NCI-H1694 (cell line): ENCODE data around the gene VARS2.

Source experiments
- DNase-seq: peaks from one replicate; lab custom pipeline; 2025; lab: John Stamatoyannopoulos, UW

VARS2 gene

DNA sequence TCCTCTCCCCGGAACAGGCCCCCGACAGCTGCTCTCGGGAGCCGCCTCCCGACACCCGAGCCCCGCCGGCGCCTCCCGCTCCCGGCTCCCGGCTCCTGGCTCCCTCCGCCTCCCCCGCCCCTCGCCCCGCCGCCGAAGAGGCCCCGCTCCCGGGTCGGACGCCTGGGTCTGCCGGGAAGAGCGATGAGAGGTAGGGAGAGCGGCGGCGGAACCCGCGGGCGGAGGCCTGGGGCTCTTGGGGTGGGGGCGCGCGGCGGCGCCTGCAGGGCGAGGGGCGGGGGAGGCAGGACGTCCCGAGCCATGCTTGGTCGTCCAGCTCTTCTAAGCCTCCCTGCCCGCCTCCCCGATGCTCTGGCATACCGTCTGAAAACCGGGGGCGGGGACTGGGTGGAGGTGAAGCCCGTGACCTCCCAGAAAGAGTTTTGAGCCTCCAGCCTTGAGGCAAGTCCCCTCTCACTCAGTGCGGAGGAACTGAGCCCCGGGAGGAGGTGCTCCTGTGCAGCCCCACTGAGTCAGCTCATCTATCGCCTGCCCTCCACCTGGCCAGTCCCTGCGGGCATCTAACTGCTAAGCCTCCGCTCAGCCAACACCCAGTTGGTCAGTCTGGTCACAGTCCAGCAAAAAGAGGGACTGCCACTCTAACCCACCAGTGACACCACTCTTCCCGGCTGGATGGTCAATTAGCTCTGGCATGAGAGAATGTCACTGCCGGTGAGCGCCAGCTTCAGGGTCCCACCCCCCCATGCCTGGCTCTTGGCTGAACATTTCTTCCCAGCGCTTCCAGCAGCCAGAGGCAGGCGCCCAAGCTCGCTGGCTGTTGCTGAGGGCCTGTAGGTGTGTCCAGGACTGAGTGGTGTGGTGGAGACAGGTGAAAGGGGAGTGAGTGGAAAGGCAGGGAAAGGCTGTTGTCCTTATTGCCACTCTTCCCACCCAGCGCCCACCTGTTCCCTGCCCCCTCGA, 29.2 kb upstream of the VARS2 start:
- no peak for DNase-seq

DNA sequence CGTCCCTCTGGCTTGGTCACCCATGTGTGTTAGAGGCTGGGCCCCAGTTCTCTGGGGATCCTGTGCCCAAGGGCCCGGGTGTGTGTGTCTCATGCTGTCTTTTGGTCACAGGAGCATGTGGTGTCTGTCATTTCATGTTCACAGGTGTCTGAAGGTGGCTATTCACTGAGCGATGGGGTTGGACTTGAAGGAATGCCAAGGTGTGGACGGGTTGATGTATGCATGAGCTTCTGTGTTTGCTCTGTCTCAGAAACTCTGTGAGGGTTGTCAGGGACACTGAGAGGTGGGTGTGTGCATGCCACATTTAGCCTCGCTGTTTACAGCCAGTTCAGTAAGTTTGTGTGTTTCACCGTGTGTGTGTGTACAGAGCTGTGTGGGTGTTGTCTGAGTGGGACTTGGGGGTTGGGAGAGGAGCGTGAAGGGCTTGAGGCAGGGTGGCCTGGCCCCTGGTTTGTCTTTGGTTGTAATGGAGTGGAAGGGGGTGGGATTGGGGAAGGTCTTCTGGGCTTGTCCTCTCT, 28.5 kb upstream of the VARS2 start:
- DNase-seq = no peak

DNA sequence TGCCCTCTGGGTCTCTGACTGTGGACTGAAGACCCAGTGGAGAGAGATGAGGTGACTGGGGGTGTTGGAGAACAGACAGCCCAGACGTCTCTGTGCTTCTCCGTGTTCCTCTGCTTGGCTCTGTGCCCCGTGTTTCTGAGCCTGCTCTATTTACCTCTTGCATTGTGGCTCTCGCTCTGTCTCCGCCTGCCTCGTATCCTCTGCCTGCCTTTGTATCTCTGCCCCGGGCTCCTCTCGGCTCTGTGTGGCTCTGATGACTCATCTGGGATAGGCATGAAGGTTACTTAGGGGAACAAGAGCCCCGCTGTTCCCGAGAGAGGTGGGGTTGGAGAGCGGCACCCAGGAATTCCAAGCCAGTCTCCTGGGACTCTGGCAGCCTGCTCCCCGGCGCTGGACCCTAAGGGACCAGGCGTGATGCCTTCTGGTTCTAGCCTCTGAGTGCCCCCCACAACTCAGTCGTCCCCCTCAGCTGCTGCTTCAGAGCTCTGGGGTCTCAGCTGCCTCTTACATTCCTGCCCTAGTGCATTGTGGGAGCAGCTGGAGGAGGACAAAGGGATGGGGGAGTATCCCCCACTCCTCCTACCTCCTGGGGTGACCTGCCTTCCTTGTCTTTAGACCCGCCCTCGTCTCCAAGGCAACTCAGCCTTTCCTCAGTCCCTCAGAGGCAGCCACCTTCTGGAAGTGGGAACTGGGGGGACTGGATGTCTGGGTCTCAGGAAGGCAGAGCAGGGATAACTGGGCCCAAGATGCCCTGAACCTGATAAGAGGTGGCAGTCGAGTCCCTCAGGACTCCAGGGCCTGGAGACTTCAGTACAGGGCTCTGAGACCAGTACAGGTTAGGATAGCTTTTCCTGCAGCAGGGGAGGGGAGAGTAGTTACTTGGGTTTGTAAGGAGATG, 27.8 kb upstream of the VARS2 start:
- DNase-seq = no peak

DNA sequence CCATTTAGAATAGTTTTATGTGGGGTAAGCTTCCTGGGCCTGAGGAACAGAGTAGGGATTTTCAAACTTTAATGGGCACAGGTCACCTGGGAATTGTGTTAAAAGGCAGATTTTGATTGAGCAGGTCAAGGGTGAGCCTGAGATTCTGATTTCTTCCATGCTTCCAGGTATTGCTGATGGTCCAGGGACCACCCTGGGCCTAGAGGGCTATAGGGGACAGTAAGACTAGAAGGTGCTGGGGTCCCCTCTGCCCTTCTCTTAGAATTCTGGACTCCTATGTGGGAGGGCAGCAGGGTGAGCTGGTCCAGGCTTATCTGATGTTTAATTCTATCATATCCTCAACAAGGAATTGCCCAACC, 27.2 kb upstream of the VARS2 start:
- no peak for DNase-seq

DNA sequence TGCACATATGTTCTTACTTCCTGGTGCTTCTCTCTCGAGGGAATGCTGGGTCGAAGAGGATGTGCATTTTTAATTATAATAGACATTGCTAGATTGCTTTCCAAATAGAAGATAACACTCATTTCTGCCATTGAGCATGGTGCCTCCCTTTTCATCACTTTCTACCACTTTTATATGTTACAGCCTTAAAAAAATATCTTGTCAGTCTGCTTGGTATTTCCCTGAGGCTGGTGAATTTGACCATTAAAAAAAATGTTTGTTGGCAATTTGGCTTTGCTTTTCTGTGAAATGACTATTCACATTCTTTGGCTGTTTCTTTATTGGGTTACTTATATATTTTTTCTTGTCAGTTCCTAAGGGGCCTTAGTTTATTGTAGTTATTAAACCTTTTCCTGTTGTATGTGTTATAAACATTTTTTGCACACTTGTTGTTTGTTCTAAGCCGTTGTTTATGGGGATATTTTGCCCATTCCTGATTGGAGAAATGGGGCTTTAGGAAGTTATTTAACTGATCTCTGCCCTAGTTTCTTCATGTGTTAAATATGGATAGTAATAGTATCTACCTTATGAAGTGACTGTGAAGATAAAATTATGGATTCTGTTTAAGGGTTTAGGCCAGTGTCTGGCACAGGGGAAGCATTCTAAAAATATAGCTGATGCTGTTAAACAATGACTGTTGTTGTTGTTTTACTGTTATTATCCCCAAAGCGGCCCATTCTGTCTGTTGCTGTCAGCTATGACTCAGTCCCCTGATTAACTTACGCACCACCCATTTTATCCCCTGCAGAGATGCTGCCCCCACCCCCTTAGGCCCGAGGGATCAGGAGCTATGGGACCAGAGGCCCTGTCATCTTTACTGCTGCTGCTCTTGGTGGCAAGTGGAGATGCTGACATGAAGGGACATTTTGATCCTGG, 25.9 kb upstream of the VARS2 start:
- DNase-seq = no peak

DNA sequence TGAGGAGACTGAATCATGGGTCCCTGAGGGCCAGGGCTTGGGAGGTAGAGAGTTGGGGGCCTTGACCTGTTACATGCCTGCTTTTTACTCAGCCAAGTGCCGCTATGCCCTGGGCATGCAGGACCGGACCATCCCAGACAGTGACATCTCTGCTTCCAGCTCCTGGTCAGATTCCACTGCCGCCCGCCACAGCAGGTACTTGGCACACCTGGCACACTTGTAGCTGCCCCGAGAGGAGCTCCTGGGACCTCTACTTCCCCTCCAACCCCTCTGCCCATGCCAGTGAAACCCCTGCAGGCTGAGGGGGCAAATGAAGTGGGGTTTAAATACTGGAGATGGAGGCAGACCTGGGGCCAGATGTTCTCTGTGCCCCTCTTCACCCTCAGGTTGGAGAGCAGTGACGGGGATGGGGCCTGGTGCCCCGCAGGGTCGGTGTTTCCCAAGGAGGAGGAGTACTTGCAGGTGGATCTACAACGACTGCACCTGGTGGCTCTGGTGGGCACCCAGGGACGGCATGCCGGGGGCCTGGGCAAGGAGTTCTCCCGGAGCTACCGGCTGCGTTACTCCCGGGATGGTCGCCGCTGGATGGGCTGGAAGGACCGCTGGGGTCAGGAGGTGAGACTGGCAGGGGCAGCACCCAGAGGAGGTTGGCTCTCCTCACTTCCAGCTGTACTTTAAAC, 25.1 kb upstream of the VARS2 start:
- DNase-seq = no peak

DNA sequence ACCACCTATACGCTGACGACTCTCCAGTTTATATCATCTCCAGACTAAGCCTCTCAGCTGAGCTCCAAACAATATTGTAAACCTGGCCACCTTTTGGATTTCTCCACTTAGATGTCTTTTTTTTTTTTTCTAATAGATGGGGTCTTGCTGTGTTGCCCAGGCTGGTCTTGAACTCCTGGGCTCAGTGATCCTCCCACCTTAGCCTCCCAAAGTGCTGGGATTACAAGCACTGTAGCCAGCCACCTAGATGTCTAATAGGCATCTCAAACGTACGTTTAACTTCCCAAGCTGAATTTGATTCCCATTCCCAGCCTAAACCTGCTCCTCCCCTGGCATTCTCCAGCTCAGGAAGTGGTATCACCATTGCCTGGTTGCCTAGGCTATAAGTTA, 24.5 kb upstream of the VARS2 start:
- no peak for DNase-seq

DNA sequence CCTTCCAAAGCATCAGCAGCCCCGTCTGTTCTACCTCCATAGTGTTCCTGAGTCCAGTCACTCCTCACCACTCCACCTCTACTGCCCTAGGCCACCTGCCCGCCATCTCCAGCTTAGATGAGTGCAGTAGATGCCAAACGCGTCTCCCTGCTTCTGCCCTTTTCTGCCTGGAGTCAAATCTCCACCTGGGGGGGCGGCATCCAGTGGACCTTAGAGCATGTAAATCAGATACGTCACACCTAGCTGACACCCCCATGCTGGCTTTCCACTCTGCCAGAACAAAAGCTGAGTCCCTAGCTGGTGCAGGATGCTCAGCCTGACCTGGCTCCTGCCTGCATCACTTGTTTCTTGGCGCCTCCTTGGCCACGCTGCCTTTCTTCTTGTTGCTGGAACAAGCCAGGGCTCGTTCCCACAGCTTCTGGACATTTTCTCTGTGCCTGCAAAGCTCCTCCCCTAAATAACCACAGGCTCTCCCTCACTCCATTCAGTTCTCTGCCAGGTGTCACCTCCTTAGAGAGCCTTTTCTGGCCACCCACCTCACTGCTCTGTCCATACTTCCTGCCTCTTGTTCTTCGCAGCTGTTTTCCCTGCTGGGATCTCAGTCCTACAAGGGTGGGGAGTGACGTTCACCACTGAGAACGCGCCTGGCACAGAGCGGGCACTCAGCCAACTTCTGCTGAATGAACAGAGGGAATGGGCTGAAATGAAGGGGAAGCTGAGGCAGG, 24.0 kb upstream of the VARS2 start:
- no peak for DNase-seq

DNA sequence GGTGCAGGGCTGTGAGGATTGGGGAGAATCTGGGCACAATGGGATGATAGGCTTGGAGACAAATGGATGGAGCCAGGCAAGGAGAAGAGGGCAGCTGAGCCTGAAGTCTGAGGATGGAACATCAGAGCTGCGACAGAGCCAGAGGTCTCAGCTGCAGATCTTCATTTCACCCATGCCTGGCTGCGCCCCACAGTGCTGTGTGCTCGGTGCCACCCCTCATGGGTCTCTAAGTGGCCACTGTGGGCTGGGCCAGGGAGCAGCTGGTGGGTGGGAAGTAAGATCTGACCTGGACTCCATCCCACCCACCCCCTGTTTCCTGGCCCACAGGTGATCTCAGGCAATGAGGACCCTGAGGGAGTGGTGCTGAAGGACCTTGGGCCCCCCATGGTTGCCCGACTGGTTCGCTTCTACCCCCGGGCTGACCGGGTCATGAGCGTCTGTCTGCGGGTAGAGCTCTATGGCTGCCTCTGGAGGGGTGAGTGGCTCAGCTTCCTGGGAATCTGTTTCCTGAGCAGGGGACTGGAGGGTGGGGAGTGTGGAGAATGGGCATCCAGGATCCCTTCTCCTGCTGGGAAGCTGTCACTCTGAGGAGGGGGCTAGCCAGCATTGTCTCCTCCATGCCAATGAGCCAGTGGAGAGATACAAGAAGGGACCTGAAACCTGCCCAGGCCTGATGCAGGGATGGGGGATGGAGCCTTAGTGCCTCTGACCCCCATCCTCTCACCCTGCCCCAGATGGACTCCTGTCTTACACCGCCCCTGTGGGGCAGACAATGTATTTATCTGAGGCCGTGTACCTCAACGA, 23.2 kb upstream of the VARS2 start:
- DNase-seq = no peak

DNA sequence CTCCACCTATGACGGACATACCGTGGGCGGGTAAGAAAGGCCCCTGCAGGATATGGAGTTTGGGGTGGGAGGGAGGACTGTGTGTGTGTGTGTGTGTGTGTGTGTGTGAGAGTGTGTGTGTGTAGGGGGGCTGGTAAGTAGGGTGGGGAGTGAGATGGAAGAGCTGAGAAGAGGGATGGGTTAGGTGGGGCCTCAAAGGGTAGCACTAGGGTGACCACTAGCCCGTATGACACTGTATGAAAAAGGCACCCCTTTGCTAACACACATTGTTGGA, 22.7 kb upstream of the VARS2 start:
- DNase-seq = no peak

DNA sequence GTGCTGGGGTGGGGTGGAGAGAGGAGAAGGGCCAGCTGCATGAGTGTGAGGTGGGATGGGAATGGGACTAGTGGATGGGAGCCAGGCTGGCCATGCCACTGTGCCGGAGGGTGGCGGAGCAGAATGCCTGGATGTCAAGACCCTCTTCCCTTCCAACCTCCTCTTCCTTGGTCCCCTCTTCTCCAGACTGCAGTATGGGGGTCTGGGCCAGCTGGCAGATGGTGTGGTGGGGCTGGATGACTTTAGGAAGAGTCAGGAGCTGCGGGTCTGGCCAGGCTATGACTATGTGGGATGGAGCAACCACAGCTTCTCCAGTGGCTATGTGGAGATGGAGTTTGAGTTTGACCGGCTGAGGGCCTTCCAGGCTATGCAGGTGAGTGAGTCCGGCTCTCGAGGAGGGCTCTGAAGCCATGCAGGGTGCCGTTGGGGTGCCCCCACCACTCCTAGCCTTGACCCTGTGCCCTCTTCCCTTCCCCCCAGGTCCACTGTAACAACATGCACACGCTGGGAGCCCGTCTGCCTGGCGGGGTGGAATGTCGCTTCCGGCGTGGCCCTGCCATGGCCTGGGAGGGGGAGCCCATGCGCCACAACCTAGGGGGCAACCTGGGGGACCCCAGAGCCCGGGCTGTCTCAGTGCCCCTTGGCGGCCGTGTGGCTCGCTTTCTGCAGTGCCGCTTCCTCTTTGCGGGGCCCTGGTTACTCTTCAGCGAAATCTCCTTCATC, 22.1 kb upstream of the VARS2 start:
- no peak for DNase-seq

DNA sequence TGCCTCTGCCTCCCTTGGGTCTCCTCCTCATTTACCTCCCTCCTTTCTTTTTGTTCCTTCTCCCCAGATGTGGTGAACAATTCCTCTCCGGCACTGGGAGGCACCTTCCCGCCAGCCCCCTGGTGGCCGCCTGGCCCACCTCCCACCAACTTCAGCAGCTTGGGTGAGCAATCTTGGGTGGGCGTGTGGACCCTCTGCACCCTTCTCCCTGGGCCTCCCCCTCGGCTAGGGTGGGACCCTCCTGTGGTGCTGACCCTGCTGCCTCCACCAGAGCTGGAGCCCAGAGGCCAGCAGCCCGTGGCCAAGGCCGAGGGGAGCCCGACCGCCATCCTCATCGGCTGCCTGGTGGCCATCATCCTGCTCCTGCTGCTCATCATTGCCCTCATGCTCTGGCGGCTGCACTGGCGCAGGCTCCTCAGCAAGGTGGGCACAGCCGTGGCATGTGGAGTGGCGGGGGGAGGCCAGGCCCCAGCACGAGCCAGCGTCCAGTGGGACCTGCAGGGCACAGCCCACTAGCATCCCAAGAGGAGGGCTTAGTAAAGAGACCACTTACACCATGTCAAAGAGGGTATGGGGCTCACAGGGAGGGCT, 20.9 kb upstream of the VARS2 start:
- no peak for DNase-seq

DNA sequence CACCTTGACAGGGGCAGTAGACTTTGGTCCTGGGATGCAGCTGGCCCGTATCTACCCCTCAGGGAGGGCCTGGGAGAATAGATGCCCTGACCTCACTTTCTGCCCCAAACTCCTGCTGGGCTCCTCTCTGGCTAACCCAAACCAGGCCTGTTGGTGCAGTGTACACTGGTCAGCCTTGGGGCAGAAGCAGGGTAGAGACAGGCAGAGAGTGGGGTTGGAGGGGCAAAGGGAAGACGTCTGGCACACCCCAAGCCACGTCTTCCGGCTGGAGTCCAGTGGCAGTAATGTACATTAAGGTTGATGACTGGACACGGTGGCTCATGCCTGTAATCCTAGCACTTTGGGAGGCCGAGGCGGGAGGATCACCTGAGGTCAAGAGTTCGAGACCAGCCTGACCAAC, 20.4 kb upstream of the VARS2 start:
- DNase-seq = no peak

DNA sequence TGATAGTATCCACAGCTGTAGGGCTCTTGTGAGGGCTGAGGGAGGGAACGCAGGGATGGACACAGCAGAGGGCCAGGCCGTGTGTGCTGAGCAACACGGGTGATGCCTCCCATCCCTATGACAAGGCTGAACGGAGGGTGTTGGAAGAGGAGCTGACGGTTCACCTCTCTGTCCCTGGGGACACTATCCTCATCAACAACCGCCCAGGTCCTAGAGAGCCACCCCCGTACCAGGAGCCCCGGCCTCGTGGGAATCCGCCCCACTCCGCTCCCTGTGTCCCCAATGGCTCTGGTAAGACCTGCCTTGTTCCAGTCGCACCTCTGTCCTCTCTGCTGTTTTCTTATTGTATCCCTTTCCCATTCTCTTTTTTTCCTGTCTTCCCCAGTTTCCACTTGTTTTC, 19.7 kb upstream of the VARS2 start:
- no peak for DNase-seq

DNA sequence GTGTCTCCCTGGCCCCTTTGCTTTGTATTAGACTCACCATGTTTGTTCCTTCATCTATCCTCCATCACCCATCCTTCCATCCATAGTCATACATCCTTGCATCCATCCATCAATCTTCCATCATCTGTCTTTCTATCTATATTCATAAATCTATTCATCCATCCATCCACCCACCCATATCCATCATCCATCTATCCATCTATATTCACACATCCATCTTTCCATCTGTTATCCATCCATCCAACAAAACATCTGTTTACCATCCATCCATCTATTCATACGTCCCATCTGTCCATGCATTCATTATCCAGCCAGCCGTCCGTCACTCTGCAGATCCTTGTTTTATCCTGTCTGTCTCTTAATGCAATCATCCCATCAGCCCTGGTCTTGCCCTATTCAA, 19.1 kb upstream of the VARS2 start:
- no peak for DNase-seq

DNA sequence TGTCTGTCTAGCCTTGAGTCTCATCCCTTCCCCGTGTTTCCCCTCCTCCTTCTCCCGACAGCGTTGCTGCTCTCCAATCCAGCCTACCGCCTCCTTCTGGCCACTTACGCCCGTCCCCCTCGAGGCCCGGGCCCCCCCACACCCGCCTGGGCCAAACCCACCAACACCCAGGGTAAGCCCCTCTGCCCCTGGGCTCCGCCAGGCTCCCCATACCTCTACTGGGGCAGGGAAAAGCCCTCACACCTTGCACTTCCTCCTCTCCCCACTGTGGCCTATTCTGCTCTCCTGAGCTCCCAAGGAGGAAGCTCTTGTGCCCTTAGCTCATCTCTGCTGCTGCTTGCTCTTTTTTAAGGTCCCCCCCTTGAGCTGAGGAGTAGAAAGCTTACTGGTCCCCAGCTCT, 18.7 kb upstream of the VARS2 start:
- DNase-seq = no peak

DNA sequence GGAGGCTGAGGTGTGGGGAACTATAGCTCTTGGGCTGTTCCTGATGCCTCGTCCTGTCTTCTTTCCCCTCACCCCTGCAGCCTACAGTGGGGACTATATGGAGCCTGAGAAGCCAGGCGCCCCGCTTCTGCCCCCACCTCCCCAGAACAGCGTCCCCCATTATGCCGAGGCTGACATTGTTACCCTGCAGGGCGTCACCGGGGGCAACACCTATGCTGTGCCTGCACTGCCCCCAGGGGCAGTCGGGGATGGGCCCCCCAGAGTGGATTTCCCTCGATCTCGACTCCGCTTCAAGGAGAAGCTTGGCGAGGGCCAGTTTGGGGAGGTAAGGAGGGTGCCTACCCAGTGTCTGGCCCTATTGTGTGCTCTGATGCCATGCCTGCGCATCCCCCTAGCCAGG, 17.5 kb upstream of the VARS2 start:
- no peak for DNase-seq

DNA sequence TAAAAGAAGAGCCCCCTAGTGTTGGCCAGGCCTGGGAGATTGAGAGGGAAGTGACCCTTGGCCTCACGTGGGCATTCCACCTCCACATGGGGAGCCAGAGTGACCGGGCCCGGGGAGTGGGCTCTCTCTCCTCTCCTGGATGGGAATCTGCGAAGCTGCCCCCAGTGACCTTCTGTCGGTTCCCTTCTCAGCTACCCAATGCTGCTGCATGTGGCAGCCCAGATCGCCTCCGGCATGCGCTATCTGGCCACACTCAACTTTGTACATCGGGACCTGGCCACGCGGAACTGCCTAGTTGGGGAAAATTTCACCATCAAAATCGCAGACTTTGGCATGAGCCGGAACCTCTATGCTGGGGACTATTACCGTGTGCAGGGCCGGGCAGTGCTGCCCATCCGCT, 16.2 kb upstream of the VARS2 start:
- no peak for DNase-seq
